Measurements from ENCODE around the gene EHBP1. TPM values are rescaled to one million over a fixed set of nuclear protein-coding genes. Genes with fewer than 3 reads are reported as not detected.

EHBP1 gene
- total RNA-seq, 3 donors from 2014 or later (not counting 1 experiment from before 2014, with no cell fraction given), result 22.4 to 33.4 (median 28.3) TPM

GRCh38 chr2:63009490-63009889, 304.0 kb downstream of the EHBP1 start:
- no peaks in the 10 kb centered on the region for H3K27me3 ChIP-seq (ENCODE audit: control insufficient read depth, insufficient read depth, low read length)
- H3K9me3 Mint-ChIP-seq, result no peaks in the 10 kb centered on the region
- H3K27me3 Mint-ChIP-seq (ENCODE audit: low read depth in 2 of 2), result no peaks in the 10 kb centered on the region
- no peaks in the 10 kb centered on the region for H3K4me1 Mint-ChIP-seq
- no peaks in the 10 kb centered on the region for H3K4me1 ChIP-seq (ENCODE audit: control insufficient read depth, insufficient read depth, low read length)
- no peak overlapping the region for H3K27ac Mint-ChIP-seq
- no peak overlapping the region for H3K4me3 Mint-ChIP-seq
- ATAC-seq (no peak), DNase-seq (no peak)
- no peak overlapping the region for H3K27ac ChIP-seq (ENCODE audit: low read length)
- H3K9me3 ChIP-seq (ENCODE audit: control insufficient read depth, insufficient read depth, low read length), result no peaks in the 10 kb centered on the region
- no peak overlapping the region for H3K4me3 ChIP-seq (ENCODE audit: low read length)
- H3K36me3 Mint-ChIP-seq, result peaks cover 12% of the 10 kb centered on the region
- TF ChIP-seq CTCF (IDR thresholded peaks at IDR 0.05), result no peak
- H3K36me3 ChIP-seq (ENCODE audit: control insufficient read depth, insufficient read depth, low read length), result no peaks in the 10 kb centered on the region
- intact Hi-C loops (cut with micrococcal nuclease), result no loop called here

DNA sequence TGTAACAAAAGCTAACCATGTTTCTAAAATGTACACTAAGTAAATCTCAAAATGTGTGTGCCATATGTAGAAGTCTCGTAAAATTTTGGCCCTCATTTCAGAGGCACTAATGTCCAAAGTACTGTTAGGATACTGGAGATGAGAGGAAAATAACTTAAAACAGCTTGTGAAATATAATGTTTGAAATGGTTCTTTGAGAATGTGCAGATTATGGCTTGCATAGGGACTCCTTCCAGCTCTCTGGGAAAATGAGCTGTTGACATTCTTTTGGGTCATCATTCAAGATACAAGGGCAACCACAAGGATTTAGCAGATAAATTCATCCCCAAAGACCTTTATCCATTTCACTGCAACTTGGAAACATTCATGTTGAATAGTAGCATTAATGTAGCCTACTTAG, 307.0 kb downstream of the EHBP1 start:
- Mint-ChIP-seq H3K4me3 (no peak overlapping the region), H3K27me3 (ENCODE audit: low read depth in 2 of 2) (no peaks in the 10 kb centered on the region), H3K27ac (no peak overlapping the region), H3K9me3 (no peaks in the 10 kb centered on the region), H3K36me3 (peaks cover 12% of the 10 kb centered on the region), H3K4me1 (no peaks in the 10 kb centered on the region)
- Histone ChIP-seq H3K36me3 (ENCODE audit: control insufficient read depth, insufficient read depth, low read length) (no peaks in the 10 kb centered on the region), H3K4me1 (ENCODE audit: control insufficient read depth, insufficient read depth, low read length) (no peaks in the 10 kb centered on the region), H3K27me3 (ENCODE audit: control insufficient read depth, insufficient read depth, low read length) (no peaks in the 10 kb centered on the region), H3K4me3 (ENCODE audit: low read length) (no peak overlapping the region), H3K27ac (ENCODE audit: low read length) (no peak overlapping the region), H3K9me3 (ENCODE audit: control insufficient read depth, insufficient read depth, low read length) (no peaks in the 10 kb centered on the region)
- WGBS (ENCODE audit: insufficient coverage), result 100% methylated on average over 1 of the region's 1 CpG
- ATAC-seq, result no peak
- TF ChIP-seq CTCF (IDR thresholded peaks at IDR 0.05), result no peak
- intact Hi-C loops (cut with micrococcal nuclease), result no loop called here
- DNase-seq, result no peak

DNA sequence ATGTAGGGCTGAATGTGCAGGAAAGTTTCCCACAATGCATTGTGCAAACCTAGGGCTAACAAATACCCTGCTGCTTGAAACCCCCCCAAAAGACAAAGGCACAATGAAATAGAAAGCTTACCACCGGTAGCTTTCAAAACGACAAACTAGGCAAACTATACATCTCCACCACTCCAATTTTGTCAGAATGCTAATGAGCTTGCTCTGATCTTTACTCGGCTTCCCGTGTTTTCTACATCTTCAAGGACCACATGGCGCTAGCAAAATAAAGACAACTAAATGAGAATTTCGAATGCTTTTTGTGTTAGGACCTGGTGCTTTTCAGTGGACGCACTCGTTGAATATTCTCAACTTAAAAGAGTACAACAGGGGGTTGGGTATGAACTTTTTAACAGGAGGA, 307.9 kb downstream of the EHBP1 start:
- Histone ChIP-seq H3K4me3 (ENCODE audit: low read length) (no peak overlapping the region), H3K9me3 (ENCODE audit: control insufficient read depth, insufficient read depth, low read length) (no peaks in the 10 kb centered on the region), H3K36me3 (ENCODE audit: control insufficient read depth, insufficient read depth, low read length) (no peaks in the 10 kb centered on the region), H3K27me3 (ENCODE audit: control insufficient read depth, insufficient read depth, low read length) (no peaks in the 10 kb centered on the region), H3K4me1 (ENCODE audit: control insufficient read depth, insufficient read depth, low read length) (no peaks in the 10 kb centered on the region), H3K27ac (ENCODE audit: low read length) (no peak overlapping the region)
- whole genome bisulfite sequencing (ENCODE audit: insufficient coverage), result 91% methylated on average over 8 of the region's 8 CpGs
- Mint-ChIP-seq H3K27ac (no peak overlapping the region), H3K4me1 (no peaks in the 10 kb centered on the region), H3K9me3 (no peaks in the 10 kb centered on the region), H3K36me3 (peaks cover 12% of the 10 kb centered on the region), H3K4me3 (no peak overlapping the region), H3K27me3 (ENCODE audit: low read depth in 2 of 2) (no peaks in the 10 kb centered on the region)
- intact Hi-C loops (cut with micrococcal nuclease), result no loop called here
- ATAC-seq, result no peak
- DNase-seq, result no peak
- no peak for TF ChIP-seq CTCF (IDR thresholded peaks at IDR 0.05)

DNA sequence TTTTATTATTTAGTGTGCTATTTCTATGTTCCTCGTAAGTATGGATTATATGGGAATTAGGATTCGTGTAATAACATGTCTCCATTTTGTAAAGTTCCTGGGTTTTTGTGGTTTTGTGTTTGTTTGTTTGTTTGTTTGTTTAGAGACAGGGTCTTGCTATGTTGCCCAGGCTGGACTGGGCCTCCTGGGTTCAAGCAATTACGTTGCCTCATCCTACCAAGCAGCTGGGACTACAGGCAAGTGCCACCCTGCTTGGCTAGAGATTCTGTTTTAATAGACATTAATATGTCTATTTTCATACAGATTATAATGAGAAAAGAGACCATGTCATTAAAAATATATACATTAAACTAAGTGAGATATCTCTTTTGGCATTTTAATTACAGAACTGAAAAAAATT, 309.9 kb downstream of the EHBP1 start:
- H3K27me3 ChIP-seq (ENCODE audit: control insufficient read depth, insufficient read depth, low read length), result no peaks in the 10 kb centered on the region
- intact Hi-C loops (cut with micrococcal nuclease), result no loop called here
- no peak for TF ChIP-seq CTCF (IDR thresholded peaks at IDR 0.05)
- H3K9me3 Mint-ChIP-seq, result no peaks in the 10 kb centered on the region
- no peak for ATAC-seq
- 100% methylated on average over 3 of the region's 3 CpGs for WGBS (ENCODE audit: insufficient coverage)
- H3K4me3 Mint-ChIP-seq, result no peak overlapping the region
- H3K9me3 ChIP-seq (ENCODE audit: control insufficient read depth, insufficient read depth, low read length), result no peaks in the 10 kb centered on the region
- H3K27ac ChIP-seq (ENCODE audit: low read length), result no peak overlapping the region
- H3K27ac Mint-ChIP-seq, result no peak overlapping the region
- H3K4me1 ChIP-seq (ENCODE audit: control insufficient read depth, insufficient read depth, low read length), result no peaks in the 10 kb centered on the region
- H3K4me1 Mint-ChIP-seq, result no peaks in the 10 kb centered on the region
- no peaks in the 10 kb centered on the region for H3K36me3 ChIP-seq (ENCODE audit: control insufficient read depth, insufficient read depth, low read length)
- no peaks in the 10 kb centered on the region for H3K27me3 Mint-ChIP-seq (ENCODE audit: low read depth in 2 of 2)
- no peak for DNase-seq
- H3K36me3 Mint-ChIP-seq, result peaks cover 12% of the 10 kb centered on the region
- no peak overlapping the region for H3K4me3 ChIP-seq (ENCODE audit: low read length)
